Measurements from ENCODE around the gene PRR30. TPM values are rescaled to one million over a fixed set of nuclear protein-coding genes. Genes with fewer than 3 reads are reported as not detected.

The PRR30 gene
- total RNA-seq, 4 donors from 2014 or later: 0.27 to 0.67 TPM; not detected in 2

DNA sequence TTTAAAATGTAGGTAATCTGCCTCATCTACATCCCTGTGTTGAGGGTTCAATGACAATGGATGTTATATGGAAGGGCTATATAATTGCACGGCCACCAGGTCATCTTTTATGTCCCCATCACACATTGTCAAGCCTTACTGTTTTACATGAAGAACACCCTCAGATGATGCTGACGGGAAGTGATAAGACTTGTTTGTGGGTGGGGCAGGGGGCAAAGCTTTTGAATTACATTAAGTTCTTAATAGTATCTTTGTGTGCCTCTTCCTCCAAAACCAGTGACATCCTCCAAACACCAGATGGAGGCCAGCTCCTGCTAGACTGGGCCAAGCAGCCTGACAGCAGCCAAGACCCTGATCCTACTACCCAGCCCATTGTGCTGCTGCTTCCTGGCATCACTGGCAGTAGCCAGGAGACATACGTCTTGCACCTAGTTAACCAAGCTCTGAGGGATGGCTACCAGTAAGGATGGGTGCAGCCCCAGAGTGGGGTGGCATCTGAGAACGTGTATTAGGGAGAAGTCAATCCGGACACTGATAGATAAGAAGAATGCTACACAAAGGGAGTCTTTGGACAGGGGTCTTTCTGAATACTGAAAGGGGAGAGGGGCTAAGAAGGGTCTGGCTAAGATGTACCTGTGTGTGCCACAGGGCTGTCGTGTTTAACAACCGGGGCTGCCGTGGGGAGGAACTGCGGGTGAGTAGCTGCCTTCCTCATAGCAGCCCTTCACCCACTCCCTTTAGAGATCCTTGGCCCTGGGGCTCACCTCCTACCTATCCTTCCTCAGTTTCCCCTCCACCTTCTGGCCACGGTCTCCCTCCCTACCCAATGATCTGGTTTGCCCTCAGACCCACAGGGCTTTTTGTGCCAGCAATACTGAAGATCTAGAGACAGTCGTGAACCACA, 10.3 kb downstream of the PRR30 start:
- H3K36me3 ChIP-seq: peaks cover 11 to 24% of the 10 kb centered on the region in 2 donors
- no peak overlapping the region for H3K27ac ChIP-seq
- TF ChIP-seq, protein P1, sequence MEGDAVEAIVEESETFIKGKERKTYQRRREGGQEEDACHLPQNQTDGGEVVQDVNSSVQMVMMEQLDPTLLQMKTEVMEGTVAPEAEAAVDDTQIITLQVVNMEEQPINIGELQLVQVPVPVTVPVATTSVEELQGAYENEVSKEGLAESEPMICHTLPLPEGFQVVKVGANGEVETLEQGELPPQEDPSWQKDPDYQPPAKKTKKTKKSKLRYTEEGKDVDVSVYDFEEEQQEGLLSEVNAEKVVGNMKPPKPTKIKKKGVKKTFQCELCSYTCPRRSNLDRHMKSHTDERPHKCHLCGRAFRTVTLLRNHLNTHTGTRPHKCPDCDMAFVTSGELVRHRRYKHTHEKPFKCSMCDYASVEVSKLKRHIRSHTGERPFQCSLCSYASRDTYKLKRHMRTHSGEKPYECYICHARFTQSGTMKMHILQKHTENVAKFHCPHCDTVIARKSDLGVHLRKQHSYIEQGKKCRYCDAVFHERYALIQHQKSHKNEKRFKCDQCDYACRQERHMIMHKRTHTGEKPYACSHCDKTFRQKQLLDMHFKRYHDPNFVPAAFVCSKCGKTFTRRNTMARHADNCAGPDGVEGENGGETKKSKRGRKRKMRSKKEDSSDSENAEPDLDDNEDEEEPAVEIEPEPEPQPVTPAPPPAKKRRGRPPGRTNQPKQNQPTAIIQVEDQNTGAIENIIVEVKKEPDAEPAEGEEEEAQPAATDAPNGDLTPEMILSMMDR (IDR thresholded peaks at IDR 0.05): no peak
- TF ChIP-seq POLR2A (IDR thresholded peaks at IDR 0.05): no peak
- 83 to 89% methylated on average over 11 of the region's 11 CpGs for WGBS, 2 donors
- no peaks in the 10 kb centered on the region for H3K9me3 ChIP-seq
- no peak for DNase-seq
- H3K27me3 ChIP-seq: no peaks in the 10 kb centered on the region
- intact Hi-C loops (cut with DNase I): no loop called here
- peaks cover 10 to 15% of the 10 kb centered on the region in 2 donors for H3K4me1 ChIP-seq
- H3K4me3 ChIP-seq (replicated peaks in 1 of 3): no peak overlapping the region

GRCh38 chr2:27127883-27128667, 11.1 kb downstream of the PRR30 start:
- peaks cover 11 to 24% of the 10 kb centered on the region in 2 donors for H3K36me3 ChIP-seq
- peaks cover 2 to 14% of the 10 kb centered on the region in 2 donors for H3K4me1 ChIP-seq
- 81 to 94% methylated on average over 3 to 7 of the region's 9 CpGs for WGBS, 2 donors
- no peak overlapping the region for H3K27ac ChIP-seq
- H3K27me3 ChIP-seq: no peaks in the 10 kb centered on the region
- H3K9me3 ChIP-seq: no peaks in the 10 kb centered on the region
- no peak for TF ChIP-seq POLR2A (IDR thresholded peaks at IDR 0.05)
- TF ChIP-seq, protein P1 (IDR thresholded peaks at IDR 0.05): no peak
- H3K4me3 ChIP-seq (replicated peaks in 1 of 3): no peak overlapping the region
- intact Hi-C loops (cut with DNase I): no loop called here
- no peak for DNase-seq

- TF ChIP-seq, protein P1 (IDR thresholded peaks at IDR 0.05): no peak
- TF ChIP-seq POLR2A (IDR thresholded peaks at IDR 0.05): no peak
- 62 to 65% methylated on average over 5 of the region's 5 CpGs for WGBS, 2 donors
- intact Hi-C loops (cut with DNase I): no loop called here
- Histone ChIP-seq H3K36me3 (peaks cover 10% of the 10 kb centered on the region in 2 donors), H3K9me3 (no peaks in the 10 kb centered on the region), H3K4me1 (peaks cover 0 to 10% of the 10 kb centered on the region in 2 donors), H3K27me3 (no peaks in the 10 kb centered on the region), H3K4me3 (replicated peaks in 1 of 3) (no peak overlapping the region), H3K27ac (no peak overlapping the region)
- DNase-seq: no peak
These were observed 12.9 kb downstream of the PRR30 start for GRCh38 chr2:27126252-27126710.

GRCh38 chr2:27125104-27125503, 14.1 kb downstream of the PRR30 start:
- H3K4me3 ChIP-seq (replicated peaks in 1 of 3): no peak overlapping the region
- 83 to 90% methylated on average over 3 of the region's 3 CpGs for WGBS, 2 donors
- H3K27me3 ChIP-seq: no peaks in the 10 kb centered on the region
- intact Hi-C loops (cut with DNase I): no loop called here
- no peaks in the 10 kb centered on the region for H3K36me3 ChIP-seq
- H3K27ac ChIP-seq: no peak overlapping the region
- H3K9me3 ChIP-seq: no peaks in the 10 kb centered on the region
- peaks cover 0 to 10% of the 10 kb centered on the region in 2 donors for H3K4me1 ChIP-seq
- DNase-seq: no peak
- TF ChIP-seq, protein P1 (IDR thresholded peaks at IDR 0.05): no peak
- no peak for TF ChIP-seq POLR2A (IDR thresholded peaks at IDR 0.05)

Data from thyroid gland (tissue), 4 donors.